ENCODE results near the gene PRSS38. TPM values are rescaled to one million over a fixed set of nuclear protein-coding genes. Genes with fewer than 3 reads are reported as not detected.
A peak's percentile ranks its signal among the peaks of the same experiment; 100 is the strongest.

The PRSS38 gene
- total RNA-seq, 4 donors from 2014 or later: not detected

GRCh38 chr1:227786673-227787512, 28.6 kb upstream of the PRSS38 start:
- H3K27ac ChIP-seq: peak overlapping the region; percentile 80 to 95 (median 87)
- intact Hi-C loops (cut with DNase I): loop anchor here (5.0 to 10.0 kb wide), 2 partner anchors 100 to 298 kb away; partner anchors contain the start of gene ARF1
- WGBS, 2 donors: 24 to 43% methylated on average over 16 to 21 of the region's 45 CpGs

GRCh38 chr1:227787513-227788270, 27.8 kb upstream of the PRSS38 start:
- Histone ChIP-seq H3K4me3 (peak overlapping the region; percentile 47 to 87 (median 74)), H3K27ac (peak overlapping the region; percentile 80 to 95 (median 87)), H3K27me3 (peaks cover 0 to 14% (median 0%) of the 10 kb centered on the region in 4 donors), H3K9me3 (no peaks in the 10 kb centered on the region), H3K36me3 (peaks cover 0 to under 1% (median 0%) of the 10 kb centered on the region in 3 donors), H3K4me1 (peaks cover 13 to 63% (median 19%) of the 10 kb centered on the region in 3 donors)
- intact Hi-C loops (cut with DNase I): loop anchor here (5.0 to 10.0 kb wide), 2 partner anchors 100 to 297 kb away; partner anchors contain the start of gene ARF1
- peak in 1 of 6 experiments; percentile 9 for TF ChIP-seq CTCF (IDR thresholded peaks at IDR 0.05)
- peak in 1 of 4 donors; percentile 68 for TF ChIP-seq POLR2A (IDR thresholded peaks at IDR 0.05)
- peak; percentile 74 for DNase-seq
- WGBS, 2 donors: 0% methylated on average over 3 to 13 of the region's 60 CpGs

More at GRCh38 chr1:227786673-227787512, 28.6 kb upstream of the PRSS38 start:
- peaks cover 0 to 8% (median 0%) of the 10 kb centered on the region in 3 donors for H3K36me3 ChIP-seq
- peaks cover 0 to 14% (median 0%) of the 10 kb centered on the region in 4 donors for H3K27me3 ChIP-seq
- TF ChIP-seq POLR2A (IDR thresholded peaks at IDR 0.05) (no peak), CTCF (IDR thresholded peaks at IDR 0.05) (no peak)
- no peaks in the 10 kb centered on the region for H3K9me3 ChIP-seq
- no peak for DNase-seq
- H3K4me3 ChIP-seq: peak overlapping the region; percentile 47 to 87 (median 74)
- peaks cover 13 to 60% (median 19%) of the 10 kb centered on the region in 3 donors for H3K4me1 ChIP-seq

DNA sequence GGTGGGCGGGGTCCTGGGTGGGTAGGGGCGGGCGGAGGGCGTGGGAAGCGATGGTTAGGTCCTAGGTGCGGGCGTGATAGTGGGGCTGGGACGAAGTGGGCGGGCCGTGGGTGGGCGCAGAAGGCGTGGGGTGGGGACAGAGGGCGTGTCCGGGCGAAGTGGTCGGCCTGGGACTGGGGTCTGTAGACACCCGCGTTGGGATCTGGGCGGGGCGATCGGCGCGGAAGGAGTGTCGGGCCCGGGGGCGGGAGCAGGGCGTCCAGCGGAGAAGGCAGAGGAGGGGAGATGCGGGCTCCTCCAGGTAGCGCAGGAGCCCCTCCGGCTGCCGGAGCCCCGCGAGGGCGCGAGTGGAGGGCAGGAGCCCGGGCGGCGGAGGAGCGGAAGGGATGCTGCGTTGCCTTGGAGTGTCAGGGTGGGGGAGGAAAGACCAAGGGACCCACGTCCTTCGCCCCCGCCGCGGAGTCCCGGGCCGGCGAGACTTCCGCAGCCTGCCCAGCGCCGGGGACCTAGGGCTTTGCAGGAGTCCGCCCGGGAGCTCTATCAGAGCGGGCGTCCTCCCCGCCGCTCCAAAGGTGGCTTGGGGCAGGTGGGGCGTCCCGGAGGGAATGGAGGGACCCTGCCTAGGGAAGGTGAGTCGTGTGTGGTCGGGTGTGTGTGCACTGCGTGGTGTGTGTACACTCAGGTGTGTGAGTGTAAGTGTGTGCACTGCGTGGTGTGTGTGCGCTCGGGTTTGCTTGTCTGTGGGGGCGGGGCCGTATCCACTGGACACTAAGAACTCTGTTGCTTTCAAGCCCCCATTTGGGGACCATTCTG, 27.0 kb upstream of the PRSS38 start:
- WGBS, 2 donors: 1% methylated on average over 21 to 24 of the region's 68 CpGs
- H3K27me3 ChIP-seq: peaks cover 0 to 14% (median 0%) of the 10 kb centered on the region in 4 donors
- no peaks in the 10 kb centered on the region for H3K9me3 ChIP-seq
- peak overlapping the region; percentile 47 to 87 (median 74) for H3K4me3 ChIP-seq
- TF ChIP-seq POLR2A (IDR thresholded peaks at IDR 0.05): peak in 3 of 4 donors; percentile 17 to 74 (median 43)
- TF ChIP-seq CTCF (IDR thresholded peaks at IDR 0.05): no peak
- peak overlapping the region; percentile 80 to 95 (median 87) for H3K27ac ChIP-seq
- DNase-seq: no peak
- intact Hi-C loops (cut with DNase I): loop anchor here (5.0 to 10.0 kb wide), 2 partner anchors 99 to 296 kb away; partner anchors contain the start of gene ARF1
- H3K36me3 ChIP-seq: no peaks in the 10 kb centered on the region
- peaks cover 13 to 68% (median 19%) of the 10 kb centered on the region in 3 donors for H3K4me1 ChIP-seq

DNA sequence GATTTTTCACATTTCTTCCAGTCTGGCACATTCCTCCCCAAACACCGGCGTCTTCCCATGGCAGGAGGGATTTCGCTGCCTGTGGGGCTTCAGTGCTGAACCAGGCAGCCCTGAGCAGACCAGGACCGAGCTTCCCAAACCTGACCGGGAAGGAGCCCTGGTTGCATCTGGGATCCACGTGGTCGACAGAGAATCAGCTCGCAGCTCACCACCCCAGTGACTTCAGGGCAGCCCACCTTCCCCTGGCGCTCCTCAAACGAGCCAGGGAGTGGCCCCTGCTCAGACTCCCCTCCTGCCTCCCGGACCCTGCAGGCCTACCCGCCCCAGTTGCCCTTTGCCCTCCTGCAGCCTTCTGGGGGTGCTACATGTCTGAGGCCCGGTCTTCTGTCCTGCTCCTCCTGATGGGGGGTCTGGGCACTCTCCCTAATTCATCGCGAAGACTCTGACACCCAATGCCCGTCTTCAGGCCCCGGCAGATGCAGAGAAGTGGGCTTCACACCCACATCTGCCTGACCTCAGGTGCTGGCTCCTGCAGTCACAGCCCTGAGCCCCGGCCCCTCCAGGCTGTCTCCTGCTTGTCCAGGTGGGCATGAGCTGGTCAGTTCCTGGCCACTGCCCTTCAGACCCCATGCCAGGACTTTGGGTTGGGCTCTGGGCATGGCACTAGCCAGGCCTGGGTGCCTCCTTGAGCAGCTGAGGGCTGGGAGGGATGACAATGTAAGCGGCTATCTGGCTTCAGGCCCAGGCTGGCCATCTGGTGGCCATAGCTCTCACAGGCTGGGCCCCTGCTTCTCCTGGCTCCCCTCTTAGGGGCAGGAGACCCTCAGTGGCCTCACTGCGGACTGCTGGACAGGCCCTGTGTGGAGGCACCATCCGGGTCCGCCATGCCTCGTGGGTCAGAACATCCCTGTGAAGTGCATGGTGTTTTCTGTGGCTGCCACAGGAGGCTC, 26.1 kb upstream of the PRSS38 start:
- TF ChIP-seq CTCF (IDR thresholded peaks at IDR 0.05) (no peak), POLR2A (IDR thresholded peaks at IDR 0.05) (no peak)
- H3K4me1 ChIP-seq: peaks cover 16 to 77% (median 26%) of the 10 kb centered on the region in 3 donors
- no peaks in the 10 kb centered on the region for H3K9me3 ChIP-seq
- intact Hi-C loops (cut with DNase I): loop anchor here (5.0 to 10.0 kb wide), 2 partner anchors 98 to 295 kb away; partner anchors contain the start of gene ARF1
- peak overlapping the region; percentile 47 to 87 (median 74) for H3K4me3 ChIP-seq
- H3K36me3 ChIP-seq: no peaks in the 10 kb centered on the region
- 32 to 68% methylated on average over 5 of the region's 23 CpGs for WGBS, 2 donors
- peaks cover 0 to 17% (median 0%) of the 10 kb centered on the region in 4 donors for H3K27me3 ChIP-seq
- DNase-seq: no peak
- peak overlapping the region; percentile 80 to 95 (median 87) for H3K27ac ChIP-seq

Data from esophagus squamous epithelium (tissue), 5 donors.